Caco-2 (cell line): ENCODE data around the gene TOMM20L. TPM values are rescaled to one million over a fixed set of nuclear protein-coding genes. Genes with fewer than 3 reads are reported as not detected.
"Not testable (repeated sequence)": the region's sequence is repeated elsewhere in the genome, so short reads cannot be mapped to it uniquely, and the experiment has no call there.

ENCODE experiments used
- BruUV-seq: library from RNA; stranded (reverse); fragments of 400-500 nt; replicated peaks from 2 replicates; lab custom pipeline; 2021; lab: Mats Ljungman, UMichigan
- CTCF ChIA-PET: fragments of 300-600 bp; sonication (Branson Sonifier 250); formaldehyde crosslinking; loops from one replicate; lab custom pipeline; 2022; ENCODE audit warnings: antibody characterized with exemption; lab: Charles Lee
- POLR2A ChIA-PET: fragments of 300-600 bp; sonication (Branson Sonifier 250); formaldehyde crosslinking; loops from one replicate; lab custom pipeline; 2022; ENCODE audit warnings: antibody characterized with exemption; lab: Charles Lee
- DNase-seq, 2 experiments: peaks; one replicate each; pipeline versions ENCODE4 v3.0.0 to v3.0.0-alpha.2; 2020 to 2022
- H3K27me3 ChIP-seq: replicated peaks from 2 replicates; pipeline ENCODE4 v1.6.0; 2011; ENCODE audit warnings: low read length; ENCODE audit not compliant: control insufficient read depth, insufficient read depth
- H3K36me3 ChIP-seq: 2 replicates; pipeline ENCODE4 v1.5.1; 2011; ENCODE audit warnings: low read length; ENCODE audit not compliant: control insufficient read depth, insufficient read depth
- H3K4me1 ChIP-seq: fragments of 250-450 bp; sonication (Bioruptor Pico); 2 replicates; pipeline ENCODE4 v1.5.1; 2020; ENCODE audit warnings: mild to moderate bottlenecking
- H3K4me3 ChIP-seq: 2 replicates; pipeline ENCODE4 v1.5.1; 2011; ENCODE audit warnings: low read depth, mild to moderate bottlenecking, control low read depth, low read length
- H3K9me3 ChIP-seq: fragments of 250-450 bp; sonication (Bioruptor Pico); 2 replicates; pipeline ENCODE4 v1.5.1; 2020; ENCODE audit warnings: mild to moderate bottlenecking, moderate library complexity
- H3K27ac Mint-ChIP-seq: one replicate; pipeline ENCODE4 v1.8.0; 2022; ENCODE audit warnings: mixed read lengths; ENCODE audit not compliant: unreplicated experiment
- H3K27me3 Mint-ChIP-seq: one replicate; pipeline ENCODE4 v1.8.0; 2022; ENCODE audit warnings: mixed read lengths; ENCODE audit not compliant: insufficient read depth, unreplicated experiment
- H3K36me3 Mint-ChIP-seq: one replicate; pipeline ENCODE4 v1.8.0; 2022; ENCODE audit warnings: mild to moderate bottlenecking, mixed read lengths; ENCODE audit not compliant: insufficient read depth, unreplicated experiment
- H3K4me1 Mint-ChIP-seq: one replicate; pipeline ENCODE4 v1.8.0; 2022; ENCODE audit warnings: low read depth, mixed read lengths; ENCODE audit not compliant: unreplicated experiment
- H3K4me3 Mint-ChIP-seq: one replicate; pipeline ENCODE4 v1.8.0; 2022; ENCODE audit warnings: mild to moderate bottlenecking, moderate library complexity, mixed read lengths; ENCODE audit not compliant: unreplicated experiment
- H3K9me3 Mint-ChIP-seq: one replicate; pipeline ENCODE4 v1.8.0; 2022; ENCODE audit warnings: mixed read lengths; ENCODE audit not compliant: unreplicated experiment
- intact Hi-C: fragments of 100-400 bp; cut with micrococcal nuclease; formaldehyde crosslinking; loops from one replicate; pipeline ENCODE4 v1.10.0; 2022; ENCODE audit not compliant: unreplicated experiment
- total RNA-seq: library from RNA; stranded (reverse); gene quantifications from 2 replicates; pipeline ENCODE4 v1.2.3, GENCODE V29; 2022
- TF ChIP-seq, protein P1 (sequence below), 2 experiments: fragments of 200-600 bp in 1 of 2; IDR thresholded peaks; 1 replicate in 1 of 2; 2 replicates in 1 of 2; pipeline versions ENCODE4 v1.5.1 to v1.8.0; 2011 to 2022; ENCODE audit warnings: antibody characterized with exemption in 1 of 2, control low read depth in 1 of 2, inconsistent platforms in 1 of 2, low read depth in 1 of 2, low read length in 1 of 2, mild to moderate bottlenecking in 1 of 2, moderate library complexity in 1 of 2; ENCODE audit not compliant: insufficient read depth in 1 of 2, severe bottlenecking in 1 of 2, unreplicated experiment in 1 of 2

The TOMM20L gene
- total RNA-seq, 1 experiment from 2014 or later = 1.2 TPM

DNA sequence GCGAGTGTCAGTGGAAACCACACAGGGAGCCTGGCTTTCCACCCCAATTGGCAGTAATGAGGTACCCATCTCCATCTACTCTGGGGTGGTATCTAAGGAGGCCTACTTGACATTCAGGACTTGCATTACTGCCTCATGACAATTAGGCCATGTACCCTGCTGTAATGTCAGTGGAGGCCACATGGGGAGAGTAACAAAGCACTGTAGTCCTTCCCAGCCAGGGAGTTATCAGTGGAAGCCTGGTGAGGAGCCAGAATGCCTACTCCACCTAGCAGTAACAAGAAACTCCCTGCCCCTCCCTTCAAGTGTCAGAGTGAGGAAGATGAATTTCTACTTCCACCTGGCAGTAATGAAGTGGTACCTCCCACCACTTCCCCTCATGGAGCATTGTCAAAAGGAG, 19.1 kb downstream of the TOMM20L start:
- H3K36me3 ChIP-seq = no peaks in the 10 kb centered on the region
- no peak overlapping the region for H3K4me3 ChIP-seq
- peaks cover 14% of the 10 kb centered on the region for H3K9me3 Mint-ChIP-seq
- intact Hi-C loops = no loop called here
- no peaks in the 10 kb centered on the region for H3K4me1 Mint-ChIP-seq
- peak in 1 of 2 experiments; percentile 24 for DNase-seq
- no TSS peak for BruUV-seq
- H3K4me1 ChIP-seq = no peaks in the 10 kb centered on the region
- no peaks in the 10 kb centered on the region for H3K27me3 ChIP-seq
- H3K27ac Mint-ChIP-seq = no peak overlapping the region
- H3K9me3 ChIP-seq = no peaks in the 10 kb centered on the region
- no peak overlapping the region for H3K4me3 Mint-ChIP-seq
- no peaks in the 10 kb centered on the region for H3K27me3 Mint-ChIP-seq
- peaks cover 65% of the 10 kb centered on the region for H3K36me3 Mint-ChIP-seq
- TF ChIP-seq, protein P1, sequence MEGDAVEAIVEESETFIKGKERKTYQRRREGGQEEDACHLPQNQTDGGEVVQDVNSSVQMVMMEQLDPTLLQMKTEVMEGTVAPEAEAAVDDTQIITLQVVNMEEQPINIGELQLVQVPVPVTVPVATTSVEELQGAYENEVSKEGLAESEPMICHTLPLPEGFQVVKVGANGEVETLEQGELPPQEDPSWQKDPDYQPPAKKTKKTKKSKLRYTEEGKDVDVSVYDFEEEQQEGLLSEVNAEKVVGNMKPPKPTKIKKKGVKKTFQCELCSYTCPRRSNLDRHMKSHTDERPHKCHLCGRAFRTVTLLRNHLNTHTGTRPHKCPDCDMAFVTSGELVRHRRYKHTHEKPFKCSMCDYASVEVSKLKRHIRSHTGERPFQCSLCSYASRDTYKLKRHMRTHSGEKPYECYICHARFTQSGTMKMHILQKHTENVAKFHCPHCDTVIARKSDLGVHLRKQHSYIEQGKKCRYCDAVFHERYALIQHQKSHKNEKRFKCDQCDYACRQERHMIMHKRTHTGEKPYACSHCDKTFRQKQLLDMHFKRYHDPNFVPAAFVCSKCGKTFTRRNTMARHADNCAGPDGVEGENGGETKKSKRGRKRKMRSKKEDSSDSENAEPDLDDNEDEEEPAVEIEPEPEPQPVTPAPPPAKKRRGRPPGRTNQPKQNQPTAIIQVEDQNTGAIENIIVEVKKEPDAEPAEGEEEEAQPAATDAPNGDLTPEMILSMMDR (IDR thresholded peaks at IDR 0.05; ENCODE audit: insufficient read depth in 1 of 2, low read depth in 1 of 2, low read length in 1 of 2, severe bottlenecking in 1 of 2, unreplicated experiment in 1 of 2) = peak in 1 of 2 experiments; percentile 11
- ChIA-PET CTCF (no interaction called here), POLR2A (no interaction called here)

GRCh38 chr14:58415636-58416547, 20.2 kb downstream of the TOMM20L start:
- peaks cover 67% of the 10 kb centered on the region for H3K36me3 Mint-ChIP-seq
- TF ChIP-seq, protein P1 (IDR thresholded peaks at IDR 0.05; ENCODE audit: insufficient read depth in 1 of 2, low read depth in 1 of 2, low read length in 1 of 2, severe bottlenecking in 1 of 2, unreplicated experiment in 1 of 2) = no peak
- H3K9me3 ChIP-seq = no peaks in the 10 kb centered on the region
- H3K4me1 ChIP-seq = no peaks in the 10 kb centered on the region
- H3K27me3 ChIP-seq = no peaks in the 10 kb centered on the region
- H3K9me3 Mint-ChIP-seq = peaks cover 14% of the 10 kb centered on the region
- intact Hi-C loops = no loop called here
- BruUV-seq = no TSS peak
- no peaks in the 10 kb centered on the region for H3K4me1 Mint-ChIP-seq
- H3K36me3 ChIP-seq = no peaks in the 10 kb centered on the region
- ChIA-PET POLR2A (no interaction called here), CTCF (no interaction called here)
- H3K4me3 Mint-ChIP-seq = no peak overlapping the region
- H3K4me3 ChIP-seq = no peak overlapping the region
- DNase-seq = no peak
- H3K27me3 Mint-ChIP-seq = no peaks in the 10 kb centered on the region
- H3K27ac Mint-ChIP-seq = no peak overlapping the region

DNA sequence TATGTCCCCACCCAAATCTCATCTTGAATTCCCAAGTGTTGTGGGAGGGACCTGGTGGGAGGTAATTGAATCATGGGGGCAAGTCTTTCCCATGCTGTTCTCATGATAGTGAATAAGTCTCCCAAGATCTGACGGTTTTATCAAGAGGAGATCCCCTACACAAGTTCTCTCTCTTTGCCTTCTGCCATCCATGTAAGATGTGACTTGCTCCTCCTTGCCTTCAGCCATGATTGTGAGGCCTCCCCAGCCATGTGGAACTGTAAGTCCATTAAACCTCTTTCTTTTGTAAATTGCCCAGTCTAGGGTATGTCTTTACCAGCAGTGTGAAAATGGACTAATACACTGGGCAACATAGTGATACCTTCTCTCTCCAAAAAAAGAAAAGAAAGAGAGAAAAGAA, 21.2 kb downstream of the TOMM20L start:
- BruUV-seq, H3K27ac Mint-ChIP-seq, H3K4me3 Mint-ChIP-seq, H3K4me1 Mint-ChIP-seq, CTCF ChIA-PET, H3K36me3 ChIP-seq, DNase-seq, intact Hi-C loops, H3K4me3 ChIP-seq, H3K4me1 ChIP-seq, H3K9me3 ChIP-seq, H3K27me3 ChIP-seq, POLR2A ChIA-PET, H3K27me3 Mint-ChIP-seq: not testable (repeated sequence)
- Mint-ChIP-seq H3K9me3 (peaks cover 14% of the 10 kb centered on the region), H3K36me3 (peaks cover 72% of the 10 kb centered on the region)
